WI38 (cell line): Measurements from ENCODE around the gene MOSPD3.
"Not testable (repeated sequence)": the region's sequence is repeated elsewhere in the genome, so short reads cannot be mapped to it uniquely, and the experiment has no call there.

Source experiments
- H3K4me3 ChIP-seq: 2 replicates; pipeline ENCODE4 v1.5.1; 2011; ENCODE audit warnings: low read depth, mild to moderate bottlenecking, control low read depth, low read length
- CTCF ChIP-seq: IDR thresholded peaks from 2 replicates; pipeline ENCODE4 v1.5.1; 2012; ENCODE audit warnings: low read depth, mild to moderate bottlenecking, control low read depth, low read length

MOSPD3 gene

GRCh38 chr7:100649826-100650565 is 37.7 kb downstream of the MOSPD3 start:
- H3K4me3 ChIP-seq: no peak overlapping the region
- no peak for TF ChIP-seq CTCF

GRCh38 chr7:100654908-100655831 is 42.8 kb downstream of the MOSPD3 start:
- TF ChIP-seq CTCF: no peak
- H3K4me3 ChIP-seq: no peak overlapping the region

GRCh38 chr7:100655908-100656674 is 43.8 kb downstream of the MOSPD3 start, which contains the start of gene ACTL6B:
ACTL6B (minus strand) TSS chr7:100656448; CDS start chr7:100656354, 94 bp downstream.
- no peak within 1 kb of the TSS for H3K4me3 ChIP-seq
- no peak for TF ChIP-seq CTCF

- not testable (repeated sequence) for H3K4me3 ChIP-seq
Measured at GRCh38 chr7:100662194-100662776, 49.9 kb downstream of the MOSPD3 start.
